Duodenal mucosa (tissue), 2 donors: ENCODE results near the gene BAMBI.
A peak's percentile ranks its signal among the peaks of the same experiment; 100 is the strongest.

Experiments
- H3K27ac ChIP-seq: one replicate; pipeline ENCODE4 v1.7.0; 2013; ENCODE audit warnings: low read depth, low read length
- H3K27me3 ChIP-seq, 2 donors: one replicate each; pipeline ENCODE4 v1.7.0; 2013; ENCODE audit warnings: low read length in 2 of 2, control low read depth in 1 of 2; ENCODE audit not compliant: insufficient read depth in 2 of 2, control insufficient read depth in 1 of 2
- H3K36me3 ChIP-seq, 2 donors: one replicate each; pipeline ENCODE4 v1.7.0; 2013; ENCODE audit warnings: low read length in 2 of 2, control low read depth in 1 of 2; ENCODE audit not compliant: insufficient read depth in 2 of 2, control insufficient read depth in 1 of 2
- H3K4me1 ChIP-seq, 2 donors: one replicate each; pipeline ENCODE4 v1.7.0; 2013; ENCODE audit warnings: low read length in 2 of 2, control low read depth in 1 of 2; ENCODE audit not compliant: insufficient read depth in 2 of 2, control insufficient read depth in 1 of 2
- H3K4me3 ChIP-seq, 2 donors: one replicate each; pipeline ENCODE4 v1.7.0; 2013; ENCODE audit warnings: low read length in 2 of 2, low read depth in 1 of 2
- H3K9ac ChIP-seq, 2 donors: one replicate each; pipeline ENCODE4 v1.7.0; 2013; ENCODE audit warnings: low read length in 2 of 2, low read depth in 1 of 2
- H3K9me3 ChIP-seq, 2 donors: one replicate each; pipeline ENCODE4 v1.7.0; 2013; ENCODE audit warnings: low read length in 2 of 2, control low read depth in 1 of 2; ENCODE audit not compliant: control insufficient read depth in 1 of 2

Gene BAMBI

DNA sequence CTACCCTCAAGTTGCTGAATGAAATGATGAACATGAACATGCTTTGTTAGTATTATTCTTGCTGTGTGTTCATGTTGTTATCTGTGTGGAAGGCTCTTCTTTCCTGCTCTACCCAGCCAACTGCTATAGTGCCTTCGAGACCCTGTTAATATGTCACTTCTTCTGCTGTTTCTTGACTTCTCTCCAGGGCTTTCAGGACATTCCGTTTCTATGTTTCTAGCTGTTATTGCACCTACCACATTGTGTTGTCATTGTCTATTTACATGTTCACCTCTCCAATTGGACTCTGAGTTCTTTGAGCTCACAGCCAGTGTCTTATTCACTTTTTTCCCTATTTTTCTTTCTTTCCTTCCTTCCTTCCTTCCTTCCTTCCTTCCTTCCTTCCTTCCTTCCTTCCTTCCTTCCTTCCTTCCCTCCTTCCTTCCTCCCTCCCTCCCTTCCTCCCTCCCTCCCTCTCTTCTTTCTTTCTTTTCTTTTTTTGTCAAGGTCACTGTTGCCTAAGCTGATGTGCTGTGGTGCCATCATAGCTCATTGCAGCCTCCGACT lies 40.4 kb downstream of the BAMBI start:
- H3K9ac ChIP-seq: no peak overlapping the region
- no peak overlapping the region for H3K27ac ChIP-seq
- no peaks in the 10 kb centered on the region for H3K36me3 ChIP-seq
- peaks cover 12 to 18% of the 10 kb centered on the region in 2 donors for H3K27me3 ChIP-seq
- H3K9me3 ChIP-seq: no peaks in the 10 kb centered on the region
- H3K4me1 ChIP-seq: no peaks in the 10 kb centered on the region
- H3K4me3 ChIP-seq: no peak overlapping the region

GRCh38 chr10:28719789-28720436 lies 42.6 kb downstream of the BAMBI start:
- Histone ChIP-seq H3K9me3 (no peaks in the 10 kb centered on the region), H3K36me3 (no peaks in the 10 kb centered on the region), H3K27ac (no peak overlapping the region), H3K4me3 (no peak overlapping the region), H3K9ac (no peak overlapping the region), H3K4me1 (no peaks in the 10 kb centered on the region), H3K27me3 (peaks cover 12 to 20% of the 10 kb centered on the region in 2 donors)

DNA sequence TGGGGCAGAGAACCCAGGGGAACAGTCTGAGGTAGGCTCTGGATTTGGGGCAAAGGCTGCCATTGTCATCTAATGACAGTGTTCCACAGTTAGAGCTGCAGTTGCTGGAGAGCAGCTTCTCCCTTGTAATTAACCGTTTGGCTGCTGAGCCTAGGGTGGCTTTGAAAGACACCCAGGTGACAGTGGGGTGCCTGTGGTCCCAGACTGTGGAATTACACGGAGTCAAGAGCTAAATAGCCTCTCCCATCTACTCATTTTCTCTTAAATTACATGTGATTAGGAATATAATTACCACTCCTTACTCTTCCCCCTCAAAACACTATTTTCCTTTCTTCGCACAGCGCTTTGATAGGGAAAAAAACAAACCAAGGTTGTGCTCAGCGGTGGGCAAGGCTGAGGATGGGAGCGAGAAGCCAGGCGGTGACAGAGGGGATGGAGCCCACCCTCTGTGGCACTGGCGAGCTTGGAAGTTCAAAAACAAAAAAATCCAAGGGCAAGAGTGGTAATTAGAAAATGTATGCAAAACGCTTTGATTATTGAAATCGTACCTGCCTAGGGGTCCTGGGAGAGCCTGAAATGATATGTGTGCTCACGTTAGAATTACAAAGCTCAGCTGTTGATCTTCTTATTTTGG lies 44.1 kb downstream of the BAMBI start:
- Histone ChIP-seq H3K27ac (no peak overlapping the region), H3K4me3 (no peak overlapping the region)

DNA sequence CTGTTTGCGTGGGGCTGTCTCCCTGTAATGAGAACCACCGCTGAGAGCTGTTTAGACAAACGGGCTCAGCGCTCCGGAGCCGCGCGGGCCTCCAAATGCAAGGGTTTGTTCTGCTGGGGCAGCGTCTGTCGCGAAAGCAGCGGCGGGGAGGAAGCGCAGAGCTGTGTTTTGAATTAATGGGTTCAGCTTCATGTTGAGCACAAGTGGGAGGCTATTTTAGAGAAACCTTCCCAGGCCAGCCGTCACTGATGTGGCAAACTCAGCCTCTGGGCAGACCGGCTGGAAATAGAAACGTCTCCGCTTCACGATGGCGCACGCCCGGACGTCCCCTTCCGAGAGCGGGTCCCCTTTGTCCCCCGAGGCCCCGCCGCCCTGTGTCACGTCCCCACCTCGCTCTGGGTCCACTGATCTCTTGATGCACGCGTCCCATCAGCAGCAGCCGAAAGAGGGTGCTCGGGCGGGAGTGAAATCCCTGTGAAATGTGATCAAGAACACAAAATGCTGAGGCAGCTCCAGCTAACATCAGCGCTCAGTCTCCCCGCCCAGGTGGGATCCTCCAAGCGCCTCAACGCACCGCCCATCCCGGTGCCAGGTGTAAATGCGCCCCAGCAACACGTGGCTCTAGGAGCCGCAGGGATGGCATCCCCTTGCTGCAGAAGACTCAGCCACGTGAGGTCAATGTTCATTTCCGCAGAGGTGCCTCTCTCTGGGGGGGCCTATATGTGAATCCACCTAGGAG lies 44.9 kb downstream of the BAMBI start:
- no peak overlapping the region for H3K9ac ChIP-seq
- H3K27me3 ChIP-seq: peaks cover 12 to 20% of the 10 kb centered on the region in 2 donors
- no peaks in the 10 kb centered on the region for H3K4me1 ChIP-seq
- H3K9me3 ChIP-seq: no peaks in the 10 kb centered on the region
- no peak overlapping the region for H3K27ac ChIP-seq
- H3K36me3 ChIP-seq: no peaks in the 10 kb centered on the region
- peak overlapping the region; percentile 28 to 51 for H3K4me3 ChIP-seq

More for the DNA sequence above, 44.1 kb downstream of the BAMBI start:
- no peaks in the 10 kb centered on the region for H3K36me3 ChIP-seq
- peaks cover 12 to 20% of the 10 kb centered on the region in 2 donors for H3K27me3 ChIP-seq
- H3K9me3 ChIP-seq: no peaks in the 10 kb centered on the region
- no peak overlapping the region for H3K9ac ChIP-seq
- no peaks in the 10 kb centered on the region for H3K4me1 ChIP-seq

GRCh38 chr10:28728366-28728765 lies 51.0 kb downstream of the BAMBI start:
- no peaks in the 10 kb centered on the region for H3K9me3 ChIP-seq
- no peaks in the 10 kb centered on the region for H3K4me1 ChIP-seq
- H3K36me3 ChIP-seq: no peaks in the 10 kb centered on the region
- H3K9ac ChIP-seq: no peak overlapping the region
- no peak overlapping the region for H3K27ac ChIP-seq
- H3K4me3 ChIP-seq: no peak overlapping the region
- H3K27me3 ChIP-seq: no peaks in the 10 kb centered on the region

DNA sequence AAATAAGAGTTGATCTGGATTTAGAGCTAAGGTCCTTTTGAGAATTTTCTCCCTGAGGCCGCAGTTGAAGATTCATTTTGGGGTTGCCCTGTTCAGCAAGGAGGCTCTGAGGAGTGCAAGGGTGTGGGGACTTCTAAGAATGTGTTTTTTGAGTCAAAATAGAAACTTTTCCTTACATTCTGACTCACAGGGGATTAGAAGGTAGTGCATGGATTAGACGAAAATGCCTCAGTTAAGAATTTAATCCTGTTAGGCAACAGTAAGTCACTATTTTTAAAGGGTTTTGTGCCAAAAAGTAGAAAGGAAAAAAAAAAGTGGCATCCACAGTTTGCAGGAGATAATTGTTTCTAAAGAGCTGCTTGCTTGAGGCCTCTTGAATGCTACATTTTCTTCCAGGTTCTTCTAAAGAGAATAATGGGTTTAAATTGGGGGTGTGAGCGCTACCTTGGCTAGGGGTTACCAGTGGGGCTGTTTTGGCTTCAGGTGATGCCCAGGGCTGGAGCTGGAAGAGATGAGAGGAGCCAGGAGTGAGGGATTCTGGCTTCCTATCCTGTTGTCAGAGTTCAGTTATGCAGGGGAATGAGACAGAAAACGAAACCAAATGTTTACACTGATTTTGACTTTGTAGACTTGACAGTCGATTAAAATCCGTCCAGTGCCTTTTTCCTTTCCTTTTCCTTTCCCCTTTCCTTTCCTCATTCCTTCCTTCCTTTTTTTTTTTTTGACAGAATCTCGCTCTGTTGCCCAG lies 52.9 kb downstream of the BAMBI start:
- Histone ChIP-seq H3K27me3 (no peaks in the 10 kb centered on the region), H3K9ac (no peak overlapping the region), H3K36me3 (no peaks in the 10 kb centered on the region), H3K4me1 (no peaks in the 10 kb centered on the region), H3K9me3 (no peaks in the 10 kb centered on the region), H3K4me3 (no peak overlapping the region), H3K27ac (no peak overlapping the region)

DNA sequence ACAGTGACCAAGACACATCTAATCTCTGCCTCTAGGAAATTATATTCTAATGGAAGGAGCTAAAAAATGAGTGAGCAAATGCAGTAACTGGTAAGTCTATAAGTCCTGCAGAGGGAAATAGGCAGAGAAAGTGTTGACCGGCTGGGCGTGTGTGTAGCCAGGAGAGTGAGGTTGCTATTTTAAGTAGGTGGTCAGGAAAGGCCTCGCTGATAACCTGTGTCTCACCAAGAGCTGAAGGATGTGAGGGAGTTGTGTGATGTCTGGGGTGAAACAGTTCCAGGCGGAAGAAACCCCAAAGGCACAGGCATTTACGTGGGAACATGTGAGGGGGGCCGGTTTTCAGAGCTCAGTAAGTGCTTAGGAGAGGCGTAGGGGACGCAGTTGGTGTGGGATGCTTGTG lies 54.8 kb downstream of the BAMBI start:
- H3K4me3 ChIP-seq: no peak overlapping the region
- no peak overlapping the region for H3K27ac ChIP-seq
- H3K27me3 ChIP-seq: no peaks in the 10 kb centered on the region
- H3K36me3 ChIP-seq: no peaks in the 10 kb centered on the region
- H3K9me3 ChIP-seq: no peaks in the 10 kb centered on the region
- H3K9ac ChIP-seq: no peak overlapping the region
- H3K4me1 ChIP-seq: no peaks in the 10 kb centered on the region
